Adrenal gland (tissue), 12 donors: Measurements from ENCODE around the gene PPM1L. TPM values are rescaled to one million over a fixed set of nuclear protein-coding genes. Genes with fewer than 3 reads are reported as not detected.
A peak's percentile ranks its signal among the peaks of the same experiment; 100 is the strongest.

ENCODE experiments used
- DNase-seq, 7 donors: peaks; one replicate each; pipeline ENCODE4 v3.0.0-alpha.2; 2019 to 2020
- H3K27ac ChIP-seq, 5 donors: fragments of 200-600 bp; sonication (generic) in 4 of 5; 1 replicate in 3 of 5; 2 replicates in 2 of 5; pipeline versions ENCODE4 v1.5.1 to v1.8.0; 2016 to 2020; ENCODE audit warnings: mild to moderate bottlenecking in 1 of 5
- H3K27me3 ChIP-seq: fragments of 200-600 bp; 2 replicates; pipeline ENCODE4 v1.8.0; 2021
- H3K36me3 ChIP-seq, 2 donors: fragments of 200-600 bp; replicated peaks in 1 of 2; 1 replicate in 1 of 2; 2 replicates in 1 of 2; pipeline versions ENCODE4 v1.5.1 to v1.8.0; 2018 to 2022
- H3K4me1 ChIP-seq, 2 donors: fragments of 200-600 bp; replicated peaks in 1 of 2; 1 replicate in 1 of 2; 2 replicates in 1 of 2; pipeline versions ENCODE4 v1.5.1 to v1.8.0; 2018 to 2021
- H3K4me3 ChIP-seq, 4 donors: fragments of 200-600 bp; sonication (generic) in 3 of 4; one replicate each; pipeline ENCODE4 v1.5.1; 2016 to 2018
- H3K9me3 ChIP-seq, 3 donors: fragments of 200-600 bp; sonication (generic) in 1 of 3; replicated peaks in 1 of 3; 1 replicate in 2 of 3; 2 replicates in 1 of 3; pipeline versions ENCODE4 v1.5.1 to v1.8.0; 2016 to 2021
- CTCF ChIP-seq, 6 experiments: fragments of 450-650 bp in 4 of 6; fragments of 200-600 bp in 2 of 6; sonication (generic) in 1 of 6; IDR thresholded peaks; 1 replicate in 5 of 6; 2 replicates in 1 of 6; pipeline versions ENCODE4 v1.5.1 to v1.8.0; 2016 to 2021; ENCODE audit warnings: antibody characterized with exemption in 6 of 6, mild to moderate bottlenecking in 2 of 6, moderate library complexity in 1 of 6
- POLR2A ChIP-seq, 2 donors: fragments of 450-650 bp; IDR thresholded peaks; one replicate each; pipeline ENCODE4 v1.6.1; 2017; ENCODE audit warnings: antibody characterized with exemption in 2 of 2, mild to moderate bottlenecking in 2 of 2, moderate library complexity in 1 of 2
- WGBS, 4 donors: extraction: QIAGEN DNeasy Blood & Tissue Kit in 2 of 4; methylation state at CpG; one replicate each; pipeline versions ENCODE4 v1.1.5 to v1.1.7; 2013 to 2017; 5-methylcytosine and 5-hydroxymethylcytosine counted together
- intact Hi-C, 2 donors: fragments of 100-400 bp; cut with DNase I; formaldehyde crosslinking; loops; one replicate each; pipeline versions ENCODE4 v1.14.1 to v1.15.0; 2022 to 2023
- polyA plus RNA-seq, 3 donors: library from polyadenylated mRNA; stranded (reverse); fragments of 200-250 nt in 2 of 3; fragments of 350-450 nt in 1 of 3; fragmentation: Illumina TruSeq in 1 of 3; extraction: RNeasy Lipid Tissue Mini Kit (QIAGEN cat#74804) in 1 of 3; gene quantifications; one replicate each; pipeline ENCODE4 v1.2.3, GENCODE V29; 2013 to 2014
- total RNA-seq, 9 donors: library from RNA; depleted of rRNA in 4 of 9; stranded (reverse); fragments of >200 nt in 4 of 9; fragments of 120-200 nt in 1 of 9; fragmentation: NEBNext Ultra II Directional in 1 of 9; extraction: Animal tissue kit (Norgen Biotek cat#: 25700) in 1 of 9; gene quantifications; one replicate each; pipeline versions ENCODE4 v1.1.0 to v1.2.4, GENCODE V29; 2013 to 2023
- donor health status: healthy with polysubstance abuse.
- donor health status: Bipolar disorder and iron deficiency.
- donor health status: DM: yes; HTN: yes; CAD: no.
- donor health status: DM: no; HTN: no; CAD: no.
- donor health status: DM: no; HTN: no; CAD: no.
- donor health status: DM: yes; HTN: yes; CAD: no.

The PPM1L gene
- total and polyA plus RNA-seq, 12 donors: 2.4 to 53.6 (median 35.0) TPM

DNA sequence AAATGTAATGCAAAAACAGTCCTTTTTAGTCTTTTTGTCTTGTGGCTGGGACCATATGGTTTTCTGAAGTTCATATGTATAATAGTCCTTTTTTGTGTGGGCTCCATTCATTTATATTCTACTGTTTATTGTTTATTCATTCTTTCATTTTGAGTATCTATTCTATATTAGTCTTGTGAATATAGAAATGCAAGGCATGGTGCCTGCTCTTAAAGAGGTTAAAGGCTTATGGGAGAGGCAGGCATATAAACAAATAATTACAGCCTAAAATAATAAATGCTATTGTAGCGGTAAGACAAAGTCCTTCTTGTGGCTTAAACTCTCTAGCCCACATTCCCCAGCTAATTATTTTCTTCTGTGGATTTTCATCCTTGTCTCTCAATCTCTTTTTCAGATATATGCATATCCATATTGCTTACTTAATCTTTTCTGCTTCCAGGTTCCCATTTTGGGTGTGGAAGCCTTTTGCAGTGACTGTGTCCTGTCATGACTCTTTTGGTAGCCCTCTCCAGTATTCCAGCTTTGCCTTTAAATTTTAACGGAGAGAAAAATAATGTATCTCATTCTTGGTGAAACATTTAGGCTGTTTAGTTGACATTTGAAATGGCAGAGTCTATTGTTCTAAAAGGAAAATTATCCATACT lies 101.6 kb downstream of the PPM1L start:
- H3K27ac ChIP-seq: no peak overlapping the region
- no peak for DNase-seq
- H3K36me3 ChIP-seq: no peaks in the 10 kb centered on the region
- H3K4me1 ChIP-seq: no peaks in the 10 kb centered on the region
- no peaks in the 10 kb centered on the region for H3K9me3 ChIP-seq
- H3K4me3 ChIP-seq: no peak overlapping the region
- no peaks in the 10 kb centered on the region for H3K27me3 ChIP-seq
- 84 to 88% (median 84%) methylated on average over 2 of the region's 2 CpGs for whole genome bisulfite sequencing, 4 donors
- TF ChIP-seq CTCF (IDR thresholded peaks at IDR 0.05) (no peak), POLR2A (IDR thresholded peaks at IDR 0.05) (no peak)
- intact Hi-C loops: no loop called here

DNA sequence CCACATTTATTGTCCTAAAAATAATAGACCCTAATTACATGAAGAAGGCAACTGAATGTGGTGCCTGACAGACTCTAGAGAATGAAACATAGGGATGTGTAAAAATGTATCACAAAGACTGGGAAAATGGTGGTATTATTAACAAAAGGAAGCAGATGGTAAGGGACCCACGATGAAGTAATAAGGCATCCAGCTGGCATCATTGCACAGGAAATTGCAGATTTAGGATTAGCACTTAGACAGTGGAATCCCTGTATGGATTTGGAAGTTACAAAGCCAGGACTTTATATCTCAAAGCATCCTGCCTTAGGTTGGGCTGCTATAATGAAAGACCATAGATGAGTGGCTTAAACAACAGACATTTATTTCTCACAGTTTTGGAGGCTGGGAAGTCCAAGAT lies 104.3 kb downstream of the PPM1L start:
- H3K36me3 ChIP-seq: no peaks in the 10 kb centered on the region
- H3K27ac ChIP-seq: no peak overlapping the region
- H3K27me3 ChIP-seq: no peaks in the 10 kb centered on the region
- TF ChIP-seq CTCF (IDR thresholded peaks at IDR 0.05): no peak
- TF ChIP-seq POLR2A (IDR thresholded peaks at IDR 0.05): no peak
- no peaks in the 10 kb centered on the region for H3K4me1 ChIP-seq
- H3K9me3 ChIP-seq: no peaks in the 10 kb centered on the region
- intact Hi-C loops: no loop called here
- DNase-seq: no peak
- H3K4me3 ChIP-seq: no peak overlapping the region
- WGBS, 4 donors: 52 to 77% (median 73%) methylated on average over 1 of the region's 1 CpG

- Histone ChIP-seq H3K9me3 (no peaks in the 10 kb centered on the region), H3K4me3 (no peak overlapping the region), H3K27ac (peak overlapping the region in 2 of 5 donors; percentile 2 to 10), H3K4me1 (peaks cover 5 to 12% of the 10 kb centered on the region in 2 donors), H3K27me3 (no peaks in the 10 kb centered on the region), H3K36me3 (no peaks in the 10 kb centered on the region)
- 12 to 38% (median 31%) methylated on average over 2 of the region's 2 CpGs for WGBS, 4 donors
- peak; percentile 41 to 90 (median 68) for DNase-seq
- intact Hi-C loops: no loop called here
- TF ChIP-seq CTCF (IDR thresholded peaks at IDR 0.05) (no peak), POLR2A (IDR thresholded peaks at IDR 0.05) (no peak)
Observed at GRCh38 chr3:160869825-160870224, 113.8 kb downstream of the PPM1L start.

- H3K27me3 ChIP-seq: no peaks in the 10 kb centered on the region
- no peaks in the 10 kb centered on the region for H3K9me3 ChIP-seq
- no peak for DNase-seq
- intact Hi-C loops: no loop called here
- peaks cover 5 to 12% of the 10 kb centered on the region in 2 donors for H3K4me1 ChIP-seq
- no peak for TF ChIP-seq CTCF (IDR thresholded peaks at IDR 0.05)
- H3K36me3 ChIP-seq: no peaks in the 10 kb centered on the region
- peak overlapping the region in 2 of 5 donors; percentile 2 to 10 for H3K27ac ChIP-seq
- WGBS, 4 donors: 39 to 60% (median 49%) methylated on average over 4 of the region's 4 CpGs
- no peak overlapping the region for H3K4me3 ChIP-seq
Observed at GRCh38 chr3:160870327-160870726, 114.3 kb downstream of the PPM1L start.
